ENCODE measurements around the gene SRSF1. TPM values are rescaled to one million over a fixed set of nuclear protein-coding genes. Genes with fewer than 3 reads are reported as not detected.

Gene SRSF1
- total RNA-seq, 3 donors from 2014 or later = 150 to 188 (median 184) TPM

DNA sequence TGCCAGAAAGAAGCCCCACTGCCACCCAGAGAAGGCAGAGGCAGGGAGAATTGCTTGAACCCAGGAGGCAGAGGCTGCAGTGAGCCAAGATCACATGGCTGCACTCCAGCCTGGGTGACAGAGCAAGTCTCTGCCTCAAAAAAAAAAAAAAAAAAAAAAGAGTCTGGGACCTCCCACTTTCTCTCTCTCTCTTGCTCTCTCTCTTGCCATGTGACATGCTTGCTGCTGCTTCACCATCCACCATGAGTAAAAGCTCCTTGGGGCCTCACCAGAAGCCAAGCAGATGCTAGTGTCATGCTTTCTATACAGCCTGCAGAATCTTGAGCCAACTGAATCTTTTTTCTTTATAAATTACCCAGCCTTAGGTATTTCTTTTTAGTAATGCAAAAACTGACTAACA lies 21.5 kb upstream of the SRSF1 start:
- no peaks in the 10 kb centered on the region for H3K4me1 ChIP-seq (ENCODE audit: low read depth)
- no peak for DNase-seq
- H3K36me3 ChIP-seq (ENCODE audit: low read depth) = no peaks in the 10 kb centered on the region
- TF ChIP-seq, protein P1, sequence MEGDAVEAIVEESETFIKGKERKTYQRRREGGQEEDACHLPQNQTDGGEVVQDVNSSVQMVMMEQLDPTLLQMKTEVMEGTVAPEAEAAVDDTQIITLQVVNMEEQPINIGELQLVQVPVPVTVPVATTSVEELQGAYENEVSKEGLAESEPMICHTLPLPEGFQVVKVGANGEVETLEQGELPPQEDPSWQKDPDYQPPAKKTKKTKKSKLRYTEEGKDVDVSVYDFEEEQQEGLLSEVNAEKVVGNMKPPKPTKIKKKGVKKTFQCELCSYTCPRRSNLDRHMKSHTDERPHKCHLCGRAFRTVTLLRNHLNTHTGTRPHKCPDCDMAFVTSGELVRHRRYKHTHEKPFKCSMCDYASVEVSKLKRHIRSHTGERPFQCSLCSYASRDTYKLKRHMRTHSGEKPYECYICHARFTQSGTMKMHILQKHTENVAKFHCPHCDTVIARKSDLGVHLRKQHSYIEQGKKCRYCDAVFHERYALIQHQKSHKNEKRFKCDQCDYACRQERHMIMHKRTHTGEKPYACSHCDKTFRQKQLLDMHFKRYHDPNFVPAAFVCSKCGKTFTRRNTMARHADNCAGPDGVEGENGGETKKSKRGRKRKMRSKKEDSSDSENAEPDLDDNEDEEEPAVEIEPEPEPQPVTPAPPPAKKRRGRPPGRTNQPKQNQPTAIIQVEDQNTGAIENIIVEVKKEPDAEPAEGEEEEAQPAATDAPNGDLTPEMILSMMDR (IDR thresholded peaks at IDR 0.05) = no peak
- no peak for ATAC-seq
- intact Hi-C loops (cut with DNase I, micrococcal nuclease) = no loop called here
- H3K4me3 ChIP-seq = no peak overlapping the region
- no peaks in the 10 kb centered on the region for H3K9me3 ChIP-seq

DNA sequence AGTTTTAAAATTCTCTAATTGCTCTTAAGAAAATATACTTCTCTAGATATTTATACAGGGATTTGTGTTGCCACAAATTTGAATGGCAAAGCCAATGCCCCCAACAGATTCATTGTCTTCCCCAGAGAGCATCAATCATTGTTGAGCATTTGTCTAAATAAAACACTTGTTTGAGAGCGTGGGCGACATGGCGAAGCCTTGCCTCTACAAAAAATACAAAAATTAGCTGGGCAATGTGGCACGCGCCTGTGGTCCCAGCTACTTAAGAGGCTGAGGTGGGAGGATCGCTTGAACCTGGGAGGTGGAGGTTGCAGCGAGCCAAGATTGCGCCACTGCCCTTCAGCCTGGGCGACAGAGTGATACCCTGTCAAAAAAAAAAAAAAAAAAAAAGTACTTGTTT lies 13.4 kb upstream of the SRSF1 start:
- Histone ChIP-seq H3K4me3 (no peak overlapping the region), H3K4me1 (ENCODE audit: low read depth) (no peaks in the 10 kb centered on the region), H3K36me3 (ENCODE audit: low read depth) (no peaks in the 10 kb centered on the region), H3K9me3 (no peaks in the 10 kb centered on the region)
- intact Hi-C loops (cut with DNase I, micrococcal nuclease) = no loop called here
- TF ChIP-seq, protein P1 (IDR thresholded peaks at IDR 0.05) = no peak
- ATAC-seq = no peak
- DNase-seq = no peak

GRCh38 chr17:58019521-58019920 lies 12.5 kb upstream of the SRSF1 start:
- intact Hi-C loops (cut with DNase I, micrococcal nuclease) = no loop called here
- no peak for DNase-seq
- H3K36me3 ChIP-seq (ENCODE audit: low read depth) = no peaks in the 10 kb centered on the region
- H3K4me3 ChIP-seq = no peak overlapping the region
- H3K4me1 ChIP-seq (ENCODE audit: low read depth) = no peaks in the 10 kb centered on the region
- ATAC-seq = no peak
- TF ChIP-seq, protein P1 (IDR thresholded peaks at IDR 0.05) = no peak
- H3K9me3 ChIP-seq = no peaks in the 10 kb centered on the region

DNA sequence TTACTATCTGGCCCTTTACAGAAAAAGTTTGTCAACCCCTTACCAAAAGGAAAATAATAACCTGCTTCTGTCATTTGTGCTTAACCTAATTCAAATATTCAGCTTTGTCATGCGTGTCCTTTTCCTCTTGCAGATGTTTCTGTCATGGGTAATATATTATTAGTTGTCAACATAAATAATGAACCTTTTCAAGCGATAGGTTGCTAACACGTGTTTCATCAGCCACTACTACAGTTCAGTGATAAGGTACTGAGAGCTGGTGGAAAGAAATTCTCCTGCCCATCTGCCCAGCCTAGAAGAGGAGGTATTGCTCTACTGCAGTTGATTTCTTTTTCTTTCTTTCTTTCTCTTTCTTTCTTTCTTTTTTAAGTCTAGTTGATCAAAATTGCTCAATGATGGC lies 12.0 kb upstream of the SRSF1 start:
- intact Hi-C loops (cut with DNase I, micrococcal nuclease) = no loop called here
- Histone ChIP-seq H3K4me1 (ENCODE audit: low read depth) (no peaks in the 10 kb centered on the region), H3K4me3 (no peak overlapping the region), H3K9me3 (no peaks in the 10 kb centered on the region), H3K36me3 (ENCODE audit: low read depth) (no peaks in the 10 kb centered on the region)
- ATAC-seq (no peak), DNase-seq (no peak)
- TF ChIP-seq, protein P1 (IDR thresholded peaks at IDR 0.05) = no peak

DNA sequence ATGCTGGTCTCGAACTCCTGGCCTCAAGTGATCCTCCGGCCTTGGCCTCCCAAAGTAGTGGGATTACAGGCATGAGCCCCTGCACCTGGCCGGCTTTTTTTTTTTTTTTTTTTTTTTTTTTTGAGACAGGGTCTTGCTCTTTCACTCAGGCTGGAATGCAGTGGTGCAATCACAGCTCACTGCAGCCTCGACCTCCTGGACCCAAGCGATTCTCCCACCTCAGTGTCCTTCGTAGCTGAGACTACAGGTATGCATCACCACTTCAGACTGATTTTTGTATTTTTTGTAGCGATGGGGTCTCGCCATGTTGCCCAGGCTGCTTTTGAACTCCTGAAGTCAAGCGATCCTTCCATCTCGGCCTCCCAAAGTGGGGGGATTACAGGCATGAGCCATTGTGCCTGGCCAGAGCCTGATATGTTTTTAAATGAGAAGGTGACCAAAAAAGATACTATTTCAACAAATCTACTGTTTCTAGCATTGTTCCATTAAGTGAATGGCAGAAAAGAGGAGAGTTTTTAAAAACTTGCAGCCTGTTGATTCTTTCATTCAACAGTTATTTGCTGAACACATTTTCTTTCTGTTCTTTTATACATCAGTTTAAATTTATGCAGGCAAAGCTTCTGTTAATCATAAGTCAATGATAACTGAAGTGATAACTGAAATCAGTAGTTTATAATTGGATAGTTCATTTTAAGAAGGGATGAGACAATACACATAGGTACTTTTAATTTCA lies 3.2 kb upstream of the SRSF1 start:
- Histone ChIP-seq H3K9me3 (no peaks in the 10 kb centered on the region), H3K36me3 (ENCODE audit: low read depth) (no peaks in the 10 kb centered on the region), H3K4me1 (ENCODE audit: low read depth) (peaks cover 9% of the 10 kb centered on the region), H3K4me3 (no peak overlapping the region)
- ATAC-seq = no peak
- intact Hi-C loops (cut with DNase I, micrococcal nuclease) = no loop called here
- TF ChIP-seq, protein P1 (IDR thresholded peaks at IDR 0.05) = no peak
- DNase-seq = no peak
